HG02981 (cell line): ENCODE results near the gene DNAI2.
"Not testable (repeated sequence)": the region's sequence is repeated elsewhere in the genome, so short reads cannot be mapped to it uniquely, and the experiment has no call there.

Experiments used
- ATAC-seq: cut with Tn5 transposase; IDR thresholded peaks from one replicate; pipeline ENCODE4 v1.9.1; 2021; ENCODE audit warnings: mild to moderate bottlenecking, moderate library complexity; ENCODE audit not compliant: unreplicated experiment

Gene DNAI2

DNA sequence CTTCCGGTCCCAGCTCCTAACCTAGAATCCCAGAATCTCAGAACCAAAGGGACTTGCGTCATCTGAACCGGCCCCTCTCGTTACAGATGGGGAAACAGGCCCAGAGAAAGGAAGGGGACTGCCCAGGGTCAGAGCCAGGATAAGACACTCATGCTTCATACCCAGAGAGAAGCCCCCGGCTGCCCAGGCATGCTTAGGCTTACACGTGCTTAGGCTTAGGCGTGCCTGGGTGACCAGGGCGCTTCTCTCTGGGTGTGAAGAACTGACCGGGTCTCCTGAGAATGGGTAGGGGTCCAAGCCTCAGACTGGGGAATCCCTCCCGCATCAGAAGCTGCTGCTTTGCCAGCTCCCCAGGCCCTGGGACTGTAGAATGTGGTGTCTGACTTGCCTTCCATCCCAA is 29.9 kb upstream of the DNAI2 start:
- ATAC-seq = no peak

DNA sequence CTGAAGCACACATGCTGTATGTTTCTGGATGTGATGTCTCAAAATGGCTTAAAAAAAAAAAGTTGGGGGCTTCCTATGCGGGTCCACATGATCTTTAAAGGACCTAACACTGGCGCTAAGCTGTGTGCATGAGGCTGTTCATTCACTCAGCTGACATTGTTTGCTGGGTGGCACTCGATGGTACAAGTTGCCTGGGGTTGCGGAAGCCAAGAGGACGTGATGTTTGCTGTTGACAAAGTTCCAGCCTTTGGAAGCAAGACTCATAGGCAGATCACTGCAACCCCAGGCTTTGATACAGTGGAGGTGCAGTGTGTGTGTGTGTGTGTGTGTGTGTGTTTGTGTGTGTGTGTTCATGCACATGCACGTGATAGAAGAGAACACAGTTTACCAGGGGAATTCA is 29.5 kb upstream of the DNAI2 start:
- no peak for ATAC-seq

DNA sequence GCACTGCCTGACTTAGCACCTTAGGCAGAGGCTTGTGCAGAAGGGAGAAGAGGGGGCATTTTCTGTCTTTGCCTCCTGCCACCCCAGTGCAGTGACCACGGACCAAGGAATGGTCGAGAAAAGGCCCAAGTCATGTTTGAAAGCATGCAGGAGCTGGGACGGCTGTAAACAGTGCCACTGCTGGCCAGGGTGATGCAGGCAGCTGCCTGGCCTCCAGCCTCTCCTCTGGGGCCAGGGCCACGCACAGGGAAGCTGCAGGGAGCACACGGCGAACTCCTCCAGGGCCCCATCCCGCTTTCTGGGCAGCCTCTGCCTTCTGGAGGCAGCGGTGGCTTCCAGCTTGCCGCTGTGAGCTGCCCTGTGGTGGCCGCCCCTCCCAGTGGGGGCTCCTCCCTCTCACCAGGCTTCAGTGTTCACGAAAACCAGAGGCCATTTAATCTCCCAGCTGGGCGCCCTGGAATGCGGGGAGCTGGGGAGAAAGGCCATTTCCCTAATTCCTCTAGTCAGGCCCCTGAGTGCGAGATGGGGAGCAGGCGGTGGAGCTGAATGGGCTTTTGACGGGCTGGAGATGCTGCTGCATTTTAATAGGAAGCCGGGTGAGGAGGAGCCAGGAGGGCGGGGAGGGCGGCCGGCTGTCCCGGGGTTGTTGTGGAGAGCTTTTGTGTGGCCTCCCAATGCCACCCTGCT is 28.7 kb upstream of the DNAI2 start:
- ATAC-seq = no peak

DNA sequence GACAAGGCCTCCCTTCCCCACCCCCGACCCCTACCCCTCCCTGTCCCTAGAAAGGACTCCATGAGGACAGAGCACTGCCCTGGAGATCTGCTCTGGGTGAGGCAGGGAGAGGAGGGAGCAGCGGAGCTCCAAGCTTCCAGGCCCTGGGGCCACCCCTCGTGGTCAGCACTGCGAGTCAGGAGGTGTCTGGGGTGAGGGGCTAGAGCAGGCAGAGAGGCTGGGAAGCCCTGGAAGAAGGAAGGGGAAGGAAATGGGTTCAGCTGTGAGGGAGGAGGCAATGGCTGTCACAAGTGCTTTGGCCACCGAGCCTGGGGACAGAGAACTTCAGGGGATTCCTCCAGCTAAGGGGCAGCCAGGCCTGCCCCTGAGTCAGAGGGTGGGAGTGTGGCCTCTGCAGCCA is 28.2 kb upstream of the DNAI2 start:
- ATAC-seq = no peak

DNA sequence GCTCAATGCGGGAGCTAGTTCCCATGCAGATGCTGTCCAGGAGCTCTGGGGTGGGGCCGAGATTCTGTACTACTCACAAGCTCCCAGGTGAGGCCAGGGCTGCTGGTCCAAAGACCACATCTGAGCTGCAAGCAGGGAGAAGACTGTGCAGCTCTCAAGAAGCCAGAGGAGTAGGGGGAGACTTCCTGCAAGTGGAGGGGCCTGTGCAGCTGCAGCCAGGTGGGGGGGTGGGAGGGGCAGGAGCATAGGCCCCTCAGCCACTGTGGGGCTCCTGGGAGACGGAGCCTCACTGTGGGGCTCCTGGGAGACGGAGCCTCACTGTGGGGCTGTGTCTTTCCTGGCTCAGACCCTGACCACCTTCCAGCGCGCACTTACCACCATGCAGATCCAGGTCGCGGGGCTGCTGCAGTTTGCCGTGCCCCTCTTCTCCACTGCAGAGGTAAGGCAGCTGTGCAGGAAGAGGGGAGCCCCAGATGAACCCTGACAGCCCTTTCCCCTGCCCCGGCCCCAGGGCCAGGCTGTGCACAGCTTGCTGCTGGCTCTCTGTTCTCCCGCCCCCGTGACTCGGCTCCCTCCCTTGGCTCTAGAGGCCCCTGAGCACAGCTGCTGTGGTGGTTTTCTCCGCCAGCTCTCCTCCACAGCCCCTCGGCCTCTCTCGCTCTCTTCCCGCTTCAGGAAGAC is 24.3 kb upstream of the DNAI2 start:
- no peak for ATAC-seq

DNA sequence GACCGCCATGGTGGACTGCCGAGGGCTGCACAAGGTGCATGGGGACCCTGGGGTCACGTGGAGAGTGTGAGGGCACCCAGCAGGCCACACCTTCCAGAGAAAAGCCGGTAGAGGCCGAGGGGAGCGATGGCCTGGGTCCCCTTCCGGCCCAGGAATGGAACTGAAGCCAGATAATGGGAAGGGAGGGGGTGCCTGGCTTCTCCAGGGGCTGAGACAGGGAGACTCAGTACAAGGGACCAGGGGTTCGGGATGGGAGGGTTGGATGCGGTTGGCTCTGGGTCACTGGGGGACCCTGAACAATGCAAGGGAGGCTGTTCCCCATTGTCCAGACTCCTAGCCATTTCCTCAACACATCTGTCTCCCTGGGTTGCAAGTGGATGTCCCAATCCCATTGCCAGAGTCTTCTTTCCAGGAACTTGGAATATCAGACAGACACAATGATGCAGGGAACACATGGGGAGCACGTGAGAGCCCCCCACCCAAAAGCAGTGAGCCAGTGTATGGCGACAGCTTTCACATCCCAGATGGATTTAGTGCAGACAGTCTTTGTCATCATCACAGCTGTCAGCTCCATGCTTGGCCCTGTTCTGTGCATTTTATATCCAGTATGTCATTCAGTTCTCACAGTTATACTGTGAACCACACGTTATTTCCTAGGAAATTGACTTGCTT is 23.6 kb upstream of the DNAI2 start:
- ATAC-seq = no peak

DNA sequence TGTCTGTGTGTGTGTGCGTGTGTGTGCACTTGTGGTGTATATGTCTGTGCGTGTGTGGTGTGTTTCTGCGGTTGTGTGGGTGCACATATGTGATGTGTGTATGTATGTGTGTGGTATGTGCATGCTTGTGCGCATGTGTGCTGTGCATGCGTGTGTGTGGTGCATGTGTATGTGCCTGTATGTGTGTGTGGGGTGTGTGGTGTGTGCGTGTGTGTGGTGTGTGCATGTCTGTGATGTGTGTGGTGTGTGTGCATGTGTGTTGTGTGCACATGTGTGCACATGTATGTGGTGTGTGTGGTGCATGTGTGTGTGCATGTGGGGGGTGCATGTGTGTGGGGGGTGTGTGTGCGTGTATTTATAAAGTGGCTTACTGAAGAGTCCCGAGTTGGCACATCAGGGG is 23.0 kb upstream of the DNAI2 start:
- ATAC-seq = no peak

DNA sequence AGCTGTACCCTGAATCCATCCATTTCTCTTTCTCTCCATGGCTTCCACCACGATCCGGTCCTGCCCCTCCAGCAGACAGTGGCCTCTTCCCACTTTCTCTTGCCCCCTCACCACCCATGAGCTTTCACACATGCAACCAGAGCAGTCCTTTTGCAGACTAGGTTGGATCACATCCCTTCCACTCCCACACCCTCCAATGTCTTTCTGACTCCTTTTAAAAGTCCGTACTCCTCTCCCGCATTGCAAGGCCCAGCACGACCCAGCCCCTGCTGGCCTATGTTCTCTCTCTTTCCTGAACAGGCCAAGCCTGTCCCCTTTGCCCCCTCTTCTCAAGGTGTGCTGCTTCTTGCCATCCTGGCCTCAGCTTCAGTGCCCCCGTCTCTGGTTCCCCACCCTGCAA is 22.5 kb upstream of the DNAI2 start:
- ATAC-seq = no peak

DNA sequence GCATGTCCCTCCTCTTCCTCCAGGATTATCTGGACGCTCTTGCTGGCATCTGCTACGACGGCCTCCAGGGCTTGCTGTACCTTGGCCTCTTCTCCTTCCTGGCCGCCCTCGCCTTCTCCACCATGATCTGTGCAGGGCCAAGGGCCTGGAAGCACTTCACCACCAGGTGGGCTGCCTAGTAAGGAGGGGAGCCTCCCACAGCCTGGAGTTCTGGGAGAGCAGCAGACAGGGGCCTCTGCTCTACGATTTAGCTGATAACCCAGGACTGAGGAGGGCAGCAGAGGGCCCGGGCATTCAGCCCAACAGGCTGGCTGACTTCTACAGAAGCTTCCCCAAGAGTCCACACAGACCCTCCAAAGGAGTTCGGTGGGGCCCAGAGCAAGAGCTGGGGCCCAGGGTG is 21.8 kb upstream of the DNAI2 start:
- ATAC-seq = no peak

DNA sequence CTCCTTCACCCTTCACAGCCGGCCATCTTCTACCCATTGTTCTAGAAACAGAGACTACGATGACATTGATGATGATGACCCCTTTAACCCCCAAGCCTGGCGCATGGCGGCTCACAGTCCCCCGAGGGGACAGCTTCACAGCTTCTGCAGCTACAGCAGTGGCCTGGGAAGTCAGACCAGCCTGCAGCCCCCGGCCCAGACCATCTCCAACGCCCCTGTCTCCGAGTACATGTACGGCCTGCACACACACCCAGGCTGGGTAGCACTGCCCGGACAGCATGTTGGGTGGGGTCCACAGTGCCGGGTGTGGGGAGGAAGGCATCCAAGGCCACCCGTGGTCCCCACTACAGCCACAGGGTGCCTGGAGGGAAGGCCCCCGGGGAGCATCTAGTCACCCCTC is 21.0 kb upstream of the DNAI2 start:
- no peak for ATAC-seq

DNA sequence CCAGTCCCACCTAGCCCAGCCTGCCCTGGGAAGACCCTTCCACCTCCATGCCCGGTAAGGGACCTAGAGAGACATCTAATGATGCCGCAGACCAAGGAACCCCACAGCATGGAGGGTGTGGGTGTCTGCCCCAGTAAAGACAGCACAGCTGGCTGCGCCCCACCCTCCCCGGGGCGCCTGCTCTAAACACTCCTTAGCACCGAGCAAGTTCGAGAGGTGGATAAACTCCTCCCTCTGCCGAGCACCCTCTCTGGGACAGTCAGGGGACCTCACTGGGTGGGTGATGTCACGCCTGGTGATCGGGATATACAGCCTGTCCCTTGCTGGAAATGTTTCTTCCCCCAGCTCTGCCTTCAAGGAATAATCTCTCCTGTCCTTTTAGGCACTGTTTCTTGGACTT is 16.7 kb upstream of the DNAI2 start:
- no peak for ATAC-seq

DNA sequence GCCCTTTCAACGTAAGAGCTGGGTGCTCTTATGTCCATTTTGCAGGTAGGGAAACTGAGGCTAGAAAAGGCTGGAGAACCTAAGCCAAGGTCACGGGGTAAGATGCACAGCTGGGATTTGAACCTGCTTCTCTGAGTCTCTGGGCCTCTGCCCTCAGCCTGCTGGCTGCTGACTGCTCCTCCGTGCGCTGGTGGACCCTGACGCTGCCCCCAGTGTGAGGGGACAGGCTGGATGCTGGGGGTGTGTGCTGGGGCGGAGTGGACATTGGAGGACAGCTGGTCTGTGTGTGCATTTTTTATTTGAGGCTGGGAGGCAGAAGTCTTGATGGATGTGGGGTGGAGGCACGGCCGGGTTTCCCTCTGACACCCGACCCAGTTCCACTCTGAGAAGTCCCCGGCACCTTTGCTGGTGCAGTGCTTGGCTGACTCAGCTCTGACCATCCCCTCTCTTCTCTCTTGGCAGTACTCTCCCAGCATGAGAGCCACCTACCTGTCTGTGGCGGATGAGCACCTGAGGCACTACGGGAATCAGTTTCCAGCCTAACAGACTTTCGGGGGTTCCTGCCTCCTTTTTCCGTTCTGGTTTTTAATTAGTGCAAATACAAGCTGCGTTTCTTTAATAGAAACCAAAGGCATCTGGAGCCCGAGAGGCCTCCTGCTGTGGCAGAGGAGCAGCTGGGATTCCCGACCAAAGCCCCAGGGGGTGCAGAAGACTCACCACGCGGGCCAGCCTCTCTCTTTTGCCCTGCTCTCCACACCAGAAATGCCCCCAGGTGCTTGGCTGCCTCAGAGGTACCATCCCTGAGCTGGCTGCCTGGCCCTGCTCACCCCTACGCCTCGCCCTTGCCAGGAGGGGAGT is 14.1 kb upstream of the DNAI2 start:
- ATAC-seq = no peak

DNA sequence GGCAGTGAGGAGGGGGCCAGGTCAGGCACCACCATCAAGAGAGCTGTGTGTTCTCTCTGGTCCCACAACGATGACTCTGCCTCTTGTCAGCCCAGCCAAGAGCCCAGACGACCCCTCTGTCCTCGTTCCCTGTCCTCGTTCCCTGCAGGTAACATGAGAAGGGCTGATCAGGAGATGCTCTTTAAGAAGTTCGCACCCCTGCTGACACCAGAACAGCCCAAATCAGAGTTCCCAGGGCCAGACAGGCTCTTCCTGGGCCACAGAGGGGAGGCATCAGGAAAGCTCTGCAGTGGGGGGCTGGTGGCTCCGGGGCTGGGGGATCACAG is 13.5 kb upstream of the DNAI2 start:
- ATAC-seq = no peak

DNA sequence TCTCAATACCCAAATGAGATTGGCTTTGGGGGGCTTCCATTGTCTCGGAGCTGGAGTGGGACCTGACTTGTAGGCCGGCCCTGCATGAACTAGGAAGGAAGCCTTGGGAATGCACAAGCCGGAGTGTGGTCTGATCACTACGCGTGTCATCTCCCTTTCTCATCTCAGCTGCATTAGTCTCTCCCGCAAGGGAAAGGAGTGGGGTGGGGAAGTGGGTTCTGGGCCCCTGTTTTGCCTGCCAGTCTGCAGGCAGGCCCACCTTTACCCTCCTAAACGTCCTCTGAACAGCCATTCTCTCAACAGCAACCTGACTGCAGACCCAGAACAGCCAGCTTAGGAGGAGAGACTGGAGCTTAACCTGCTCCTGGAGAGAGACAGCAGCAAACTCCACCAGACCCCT is 11.4 kb upstream of the DNAI2 start:
- ATAC-seq = no peak

DNA sequence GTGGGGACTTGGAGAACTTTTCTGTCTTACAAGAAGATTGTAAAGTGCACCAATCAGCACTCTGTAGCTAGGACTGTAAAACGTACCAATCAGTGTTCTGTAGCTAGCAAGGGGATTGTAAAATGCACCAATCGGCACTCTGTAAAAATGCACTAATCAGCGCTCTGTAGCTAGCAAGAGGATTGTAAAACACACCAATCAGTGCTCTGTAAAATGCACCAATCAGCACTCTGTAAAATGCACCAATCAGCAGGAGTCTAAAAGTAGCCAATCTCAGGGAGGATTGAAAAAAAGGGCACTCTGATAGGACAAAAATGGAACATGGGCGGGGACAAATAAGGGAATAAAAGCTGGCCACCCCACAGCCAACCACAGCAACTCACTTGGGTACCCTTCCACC is 7.0 kb upstream of the DNAI2 start:
- ATAC-seq = not testable (repeated sequence)

DNA sequence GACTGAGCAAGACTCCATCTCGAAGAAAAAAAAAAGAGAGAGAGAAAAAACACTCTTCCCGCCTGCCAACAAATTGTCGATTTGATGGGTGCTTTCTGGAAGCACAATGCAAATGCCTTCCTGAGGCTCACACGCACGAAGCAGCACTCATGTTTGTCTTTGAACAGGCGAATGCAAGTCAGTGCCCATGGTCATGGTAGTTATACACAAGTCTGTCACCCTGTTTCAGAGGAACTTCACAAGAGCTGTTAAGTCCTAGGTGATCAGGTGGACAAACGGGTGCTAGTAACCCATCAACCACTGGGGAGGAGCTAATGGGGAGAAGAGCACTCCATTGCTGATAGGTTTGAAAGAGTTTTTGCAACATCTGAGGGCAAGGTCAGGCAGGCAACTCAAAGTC is 6.5 kb upstream of the DNAI2 start:
- no peak for ATAC-seq

DNA sequence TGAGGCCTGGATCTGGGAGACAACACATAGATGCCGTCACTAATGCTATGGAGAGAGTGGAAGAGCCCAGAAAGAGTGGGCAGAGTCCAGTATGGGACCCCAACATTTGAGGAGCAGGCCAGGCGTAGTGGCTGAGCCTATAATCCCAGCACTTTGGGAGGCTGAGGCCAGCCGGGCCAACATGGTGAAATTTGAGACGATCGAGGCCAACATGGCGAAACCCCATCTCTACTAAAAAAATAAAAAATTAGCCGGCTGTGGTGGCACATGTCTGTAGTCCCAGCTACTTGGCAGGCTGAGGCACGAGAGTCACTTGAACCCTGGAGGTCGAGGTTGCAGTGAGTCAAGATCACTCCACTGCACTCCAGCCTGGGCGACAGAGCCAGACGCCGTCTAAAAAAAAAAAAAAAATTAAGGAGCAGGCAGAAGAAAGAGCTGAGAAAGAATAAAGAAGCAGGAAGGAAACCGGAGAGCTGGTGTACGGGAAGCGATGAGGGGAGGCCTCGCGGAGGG is 6.0 kb upstream of the DNAI2 start:
- ATAC-seq = no peak

DNA sequence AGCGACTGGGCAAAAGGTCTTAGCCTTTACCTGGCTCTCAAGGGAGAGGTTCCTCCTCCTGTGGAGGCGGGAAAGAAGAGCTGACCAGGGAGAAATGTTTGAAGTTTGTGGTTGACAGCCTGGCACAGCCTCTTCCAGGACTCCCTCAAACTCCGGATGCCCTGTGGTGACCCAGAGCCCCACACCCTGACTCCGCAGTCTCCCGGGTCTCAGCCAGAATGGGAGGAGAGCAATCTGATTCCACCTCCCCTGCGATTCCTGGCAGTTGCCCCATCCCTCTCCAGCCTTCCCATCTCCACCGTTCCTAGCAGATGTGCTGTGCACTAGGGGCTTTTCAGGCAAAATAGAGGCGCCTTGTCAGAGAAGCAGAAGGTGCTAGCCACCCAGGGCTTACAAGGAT is 5.5 kb upstream of the DNAI2 start:
- no peak for ATAC-seq

DNA sequence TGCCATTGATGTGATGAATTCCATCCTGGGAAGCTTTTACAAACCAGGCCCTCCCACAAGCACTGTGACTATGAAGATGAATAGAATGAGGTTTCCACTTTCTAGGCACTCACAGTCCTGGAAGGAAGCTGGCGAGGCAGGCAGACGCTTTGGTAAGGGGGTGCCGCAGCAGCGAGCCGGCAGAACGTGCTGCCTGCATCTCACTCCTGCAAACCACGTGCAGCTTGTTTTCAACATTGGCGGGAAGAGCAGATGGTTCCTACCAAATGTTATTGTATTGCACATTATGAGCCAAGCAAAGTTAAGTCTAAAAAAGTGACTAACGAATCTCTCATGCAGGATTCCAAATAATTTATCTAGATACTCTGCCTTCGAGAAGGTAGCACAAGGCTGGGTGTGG is 3.7 kb upstream of the DNAI2 start:
- ATAC-seq = no peak

DNA sequence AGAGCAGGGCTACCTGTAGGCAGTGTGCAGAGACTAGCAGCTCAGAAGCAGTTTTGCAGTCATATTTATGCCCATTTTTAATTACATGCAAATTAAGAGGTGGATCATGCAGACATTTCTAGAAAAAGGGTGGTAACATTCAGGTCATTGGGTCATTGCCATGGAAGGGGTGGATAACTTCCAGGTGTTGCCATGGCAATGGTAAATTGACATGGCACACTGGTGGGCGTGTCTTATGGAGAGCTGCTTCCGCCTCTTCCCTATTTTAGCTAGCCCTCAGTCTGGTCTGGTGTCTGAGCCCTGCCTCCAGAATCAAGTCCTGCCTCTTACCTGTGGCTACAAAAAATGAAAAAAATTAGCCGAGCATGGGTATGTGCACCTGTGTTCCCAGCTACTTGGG is 2.8 kb upstream of the DNAI2 start:
- no peak for ATAC-seq

DNA sequence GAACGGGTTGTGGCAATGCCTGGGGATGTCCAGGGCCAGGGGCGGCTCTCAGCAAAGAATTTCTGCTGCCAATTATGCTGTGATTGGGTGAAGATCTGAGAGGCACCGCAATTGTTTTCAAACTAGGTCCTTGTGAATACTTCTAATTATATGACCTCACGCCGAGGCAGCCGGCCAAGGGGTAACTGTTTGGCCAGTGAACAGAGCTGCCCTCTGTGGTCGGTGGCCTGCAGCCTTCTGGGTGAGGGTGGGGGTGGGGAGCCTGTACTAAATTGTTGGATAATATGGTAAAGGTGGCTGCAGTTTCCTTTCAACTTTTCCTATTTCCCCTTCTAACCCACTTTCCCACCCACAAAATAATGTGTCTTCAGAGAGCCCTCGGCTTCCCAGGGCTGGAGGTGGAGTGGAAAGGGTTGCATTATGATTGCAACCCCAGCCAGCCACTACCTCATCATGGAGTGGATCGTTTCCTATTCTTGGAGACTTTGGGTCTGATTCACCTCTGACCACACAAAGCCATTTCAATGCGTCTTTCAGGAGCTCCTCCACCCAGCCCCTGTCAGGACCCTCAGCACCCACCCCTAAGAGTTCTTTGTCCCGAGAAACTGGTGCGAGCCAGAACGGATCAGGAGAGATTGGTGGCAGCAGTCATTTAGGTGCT is 2.0 kb upstream of the DNAI2 start:
- ATAC-seq = no peak
